Measurements from ENCODE around the gene SHROOM4.

The SHROOM4 gene

DNA sequence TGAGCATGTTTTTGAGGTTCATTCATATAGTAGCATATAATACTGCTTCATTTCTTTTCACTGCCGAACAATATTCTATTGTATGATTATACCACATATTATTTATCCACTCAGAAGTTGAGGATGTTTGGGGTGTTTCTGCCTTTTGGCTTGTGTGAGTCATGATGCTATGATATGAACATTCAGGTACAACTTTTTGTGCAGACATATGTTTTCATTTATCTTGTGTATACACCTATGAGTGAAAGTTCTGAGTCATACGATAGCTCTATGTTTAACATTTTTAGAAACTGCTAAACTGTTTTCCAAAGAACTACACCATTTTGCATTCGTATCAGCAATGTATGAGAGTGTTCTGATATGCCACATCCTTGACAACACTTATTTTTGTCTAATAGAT, 57.7 kb downstream of the SHROOM4 start:
- H3K27me3 ChIP-seq (ENCODE audit: control insufficient read depth, insufficient read depth, low read length, poor library complexity, severe bottlenecking): no peaks in the 10 kb centered on the region
- H3K36me3 ChIP-seq (ENCODE audit: control insufficient read depth, insufficient read depth, low read length): no peaks in the 10 kb centered on the region
- no peak overlapping the region for H3K27ac ChIP-seq (ENCODE audit: insufficient read depth, low read depth, low read length, poor library complexity, severe bottlenecking)
- H3K9me3 ChIP-seq (ENCODE audit: control insufficient read depth, low read length): no peaks in the 10 kb centered on the region
- H3K4me3 ChIP-seq (ENCODE audit: insufficient read depth, low read depth, low read length): no peak overlapping the region
- no peaks in the 10 kb centered on the region for H3K4me1 ChIP-seq (ENCODE audit: control insufficient read depth, insufficient read depth, low read length)
- 100% methylated on average over 2 of the region's 3 CpGs; no CpG with 5 or more reads in 1 of the 2 experiments for WGBS, 2 experiments

DNA sequence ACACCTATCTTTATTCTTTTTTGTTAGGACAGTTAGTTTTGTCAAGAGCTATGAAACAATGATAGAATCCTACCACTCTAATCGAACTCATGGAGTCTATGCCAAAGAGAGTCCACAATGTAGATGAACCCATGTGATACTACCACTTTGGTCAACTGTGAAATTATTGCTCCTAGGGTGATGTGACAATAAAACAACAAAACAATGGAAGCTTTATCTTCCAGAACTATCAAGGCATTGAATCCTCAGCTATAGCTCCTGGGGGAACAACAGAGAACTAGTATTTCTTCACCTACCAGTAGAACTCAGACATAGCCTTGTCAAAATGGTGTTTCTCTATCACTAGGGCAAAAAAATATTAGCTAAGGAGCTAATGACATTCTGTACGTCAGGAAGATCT, 62.9 kb downstream of the SHROOM4 start:
- Histone ChIP-seq H3K4me1 (ENCODE audit: control insufficient read depth, insufficient read depth, low read length) (no peaks in the 10 kb centered on the region), H3K9me3 (ENCODE audit: control insufficient read depth, low read length) (no peaks in the 10 kb centered on the region), H3K27ac (ENCODE audit: insufficient read depth, low read depth, low read length, poor library complexity, severe bottlenecking) (no peak overlapping the region), H3K27me3 (ENCODE audit: control insufficient read depth, insufficient read depth, low read length, poor library complexity, severe bottlenecking) (no peaks in the 10 kb centered on the region), H3K4me3 (ENCODE audit: insufficient read depth, low read depth, low read length) (no peak overlapping the region), H3K36me3 (ENCODE audit: control insufficient read depth, insufficient read depth, low read length) (no peaks in the 10 kb centered on the region)
- WGBS, 2 experiments: 95 to 100% methylated on average over 1 to 2 of the region's 2 CpGs

DNA sequence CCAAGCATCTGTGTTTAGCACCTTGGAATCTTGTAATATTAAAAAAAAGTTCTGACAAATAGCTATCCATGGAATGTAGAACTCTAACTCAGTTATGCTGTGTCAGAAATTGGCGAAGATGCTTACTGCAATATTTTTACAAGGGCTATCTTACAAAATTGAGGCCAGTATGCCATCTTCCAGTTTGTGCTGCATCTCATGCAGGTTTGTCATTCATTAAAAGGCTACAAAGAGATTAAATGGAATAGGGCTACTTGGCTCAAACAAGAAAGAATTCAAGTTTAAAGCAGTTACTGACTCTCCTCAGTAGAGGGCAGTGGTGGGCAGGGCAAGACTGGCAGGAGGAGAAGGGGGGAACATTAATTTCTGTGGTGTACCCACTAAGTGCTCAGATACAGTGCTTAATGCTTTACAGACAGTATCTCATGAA, 66.5 kb downstream of the SHROOM4 start:
- Histone ChIP-seq H3K36me3 (ENCODE audit: control insufficient read depth, insufficient read depth, low read length) (no peaks in the 10 kb centered on the region), H3K4me3 (ENCODE audit: insufficient read depth, low read depth, low read length) (no peak overlapping the region), H3K27me3 (ENCODE audit: control insufficient read depth, insufficient read depth, low read length, poor library complexity, severe bottlenecking) (no peaks in the 10 kb centered on the region), H3K27ac (ENCODE audit: insufficient read depth, low read depth, low read length, poor library complexity, severe bottlenecking) (no peak overlapping the region), H3K9me3 (ENCODE audit: control insufficient read depth, low read length) (no peaks in the 10 kb centered on the region), H3K4me1 (ENCODE audit: control insufficient read depth, insufficient read depth, low read length) (no peaks in the 10 kb centered on the region)
- WGBS, 2 experiments: 88 to 100% methylated on average over 1 of the region's 1 CpG

DNA sequence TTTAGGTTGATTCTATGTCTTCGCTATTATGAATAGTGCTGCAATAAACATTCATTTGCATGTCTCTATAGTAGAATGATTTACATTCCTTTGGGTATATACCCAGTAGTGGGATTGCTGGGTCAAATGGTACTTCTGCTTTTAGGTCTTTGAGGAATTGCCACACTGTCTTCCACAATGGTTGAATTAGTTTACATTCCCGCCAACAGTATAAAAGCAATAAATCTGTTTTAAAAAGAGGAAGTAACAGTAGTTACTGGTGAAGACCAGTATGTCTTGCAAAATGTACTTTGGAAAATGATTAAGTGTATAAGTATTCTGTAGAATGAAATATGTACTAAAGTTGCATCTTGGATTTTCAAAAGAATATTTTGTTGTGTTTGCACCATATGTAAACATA, 77.3 kb downstream of the SHROOM4 start:
- H3K4me1 ChIP-seq (ENCODE audit: control insufficient read depth, insufficient read depth, low read length): no peaks in the 10 kb centered on the region
- WGBS, 2 experiments: 100% methylated on average over 1 of the region's 2 CpGs; no CpG with 5 or more reads in 1 of the 2 experiments
- no peaks in the 10 kb centered on the region for H3K36me3 ChIP-seq (ENCODE audit: control insufficient read depth, insufficient read depth, low read length)
- H3K4me3 ChIP-seq (ENCODE audit: insufficient read depth, low read depth, low read length): no peak overlapping the region
- no peaks in the 10 kb centered on the region for H3K27me3 ChIP-seq (ENCODE audit: control insufficient read depth, insufficient read depth, low read length, poor library complexity, severe bottlenecking)
- H3K9me3 ChIP-seq (ENCODE audit: control insufficient read depth, low read length): no peaks in the 10 kb centered on the region
- no peak overlapping the region for H3K27ac ChIP-seq (ENCODE audit: insufficient read depth, low read depth, low read length, poor library complexity, severe bottlenecking)

DNA sequence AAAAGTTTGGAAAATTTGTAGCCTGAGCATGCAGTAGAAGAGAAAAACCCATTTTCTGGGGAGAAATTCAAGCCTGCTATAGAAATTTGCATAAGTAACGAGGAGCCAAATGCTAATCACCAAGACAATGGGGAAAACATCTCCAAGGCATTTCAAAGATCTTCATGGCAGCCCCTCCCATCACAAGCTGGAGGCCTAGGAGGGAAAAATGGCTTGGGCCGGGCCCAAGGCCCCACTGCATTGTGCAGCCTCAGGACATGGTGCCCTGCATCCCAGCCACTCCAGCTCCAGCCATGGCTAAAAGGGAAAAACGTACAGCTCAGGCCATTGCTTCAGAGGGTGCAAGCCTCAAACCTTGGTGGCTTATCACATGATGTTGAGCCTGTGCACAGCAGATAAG, 87.7 kb downstream of the SHROOM4 start:
- Histone ChIP-seq H3K4me3 (ENCODE audit: insufficient read depth, low read depth, low read length) (no peak overlapping the region), H3K36me3 (ENCODE audit: control insufficient read depth, insufficient read depth, low read length) (no peaks in the 10 kb centered on the region), H3K27ac (ENCODE audit: insufficient read depth, low read depth, low read length, poor library complexity, severe bottlenecking) (no peak overlapping the region), H3K27me3 (ENCODE audit: control insufficient read depth, insufficient read depth, low read length, poor library complexity, severe bottlenecking) (no peaks in the 10 kb centered on the region), H3K4me1 (ENCODE audit: control insufficient read depth, insufficient read depth, low read length) (no peaks in the 10 kb centered on the region), H3K9me3 (ENCODE audit: control insufficient read depth, low read length) (no peaks in the 10 kb centered on the region)
- whole genome bisulfite sequencing, 2 experiments: 51 to 60% methylated on average over 3 of the region's 3 CpGs

DNA sequence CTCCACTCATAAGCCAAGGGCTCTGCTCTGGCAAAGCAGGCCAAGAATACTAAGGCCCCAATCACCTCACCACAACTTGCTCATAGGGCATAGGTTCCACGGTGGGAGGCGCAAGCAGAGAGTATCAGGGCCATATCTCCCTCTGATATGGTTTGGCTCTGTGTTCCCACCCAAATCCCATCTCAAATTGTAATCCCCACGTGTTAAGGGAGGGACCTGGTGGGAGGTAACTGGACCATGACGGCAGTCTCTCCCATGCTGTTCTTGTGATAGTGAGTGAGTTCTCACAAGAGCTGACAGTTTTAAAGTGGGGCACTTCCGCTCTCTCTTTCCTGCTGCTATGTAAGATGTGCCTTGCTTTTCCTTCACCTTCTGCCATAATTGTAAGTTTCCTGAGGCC, 88.7 kb downstream of the SHROOM4 start:
- Histone ChIP-seq H3K36me3 (ENCODE audit: control insufficient read depth, insufficient read depth, low read length) (no peaks in the 10 kb centered on the region), H3K9me3 (ENCODE audit: control insufficient read depth, low read length) (no peaks in the 10 kb centered on the region), H3K4me1 (ENCODE audit: control insufficient read depth, insufficient read depth, low read length) (no peaks in the 10 kb centered on the region), H3K4me3 (ENCODE audit: insufficient read depth, low read depth, low read length) (no peak overlapping the region), H3K27ac (ENCODE audit: insufficient read depth, low read depth, low read length, poor library complexity, severe bottlenecking) (no peak overlapping the region), H3K27me3 (ENCODE audit: control insufficient read depth, insufficient read depth, low read length, poor library complexity, severe bottlenecking) (no peaks in the 10 kb centered on the region)
- WGBS, 2 experiments: 51 to 59% methylated on average over 2 to 5 of the region's 5 CpGs

DNA sequence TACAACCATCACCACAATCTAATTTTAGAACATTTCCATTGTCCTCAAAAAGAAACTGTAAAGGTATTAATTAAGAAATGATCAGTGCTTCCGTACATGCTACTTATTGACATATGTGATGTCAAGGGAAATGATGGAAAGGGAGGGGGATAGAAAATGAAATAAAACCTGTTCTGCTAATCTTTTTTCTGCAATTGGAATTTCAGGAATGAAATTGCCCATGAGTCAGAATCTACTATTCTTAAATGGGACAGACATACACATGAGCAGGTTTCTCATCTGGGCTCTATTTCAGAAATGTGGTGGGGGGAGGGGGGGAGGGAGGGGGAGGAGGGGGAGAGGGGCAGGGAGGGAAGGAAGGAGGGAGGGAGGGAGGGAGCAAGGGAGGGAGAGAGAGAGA, 91.0 kb downstream of the SHROOM4 start:
- 88 to 100% methylated on average over 1 of the region's 1 CpG for WGBS, 2 experiments
- Histone ChIP-seq H3K36me3 (ENCODE audit: control insufficient read depth, insufficient read depth, low read length) (no peaks in the 10 kb centered on the region), H3K27me3 (ENCODE audit: control insufficient read depth, insufficient read depth, low read length, poor library complexity, severe bottlenecking) (no peaks in the 10 kb centered on the region), H3K9me3 (ENCODE audit: control insufficient read depth, low read length) (no peaks in the 10 kb centered on the region), H3K4me3 (ENCODE audit: insufficient read depth, low read depth, low read length) (no peak overlapping the region), H3K27ac (ENCODE audit: insufficient read depth, low read depth, low read length, poor library complexity, severe bottlenecking) (no peak overlapping the region), H3K4me1 (ENCODE audit: control insufficient read depth, insufficient read depth, low read length) (no peaks in the 10 kb centered on the region)

DNA sequence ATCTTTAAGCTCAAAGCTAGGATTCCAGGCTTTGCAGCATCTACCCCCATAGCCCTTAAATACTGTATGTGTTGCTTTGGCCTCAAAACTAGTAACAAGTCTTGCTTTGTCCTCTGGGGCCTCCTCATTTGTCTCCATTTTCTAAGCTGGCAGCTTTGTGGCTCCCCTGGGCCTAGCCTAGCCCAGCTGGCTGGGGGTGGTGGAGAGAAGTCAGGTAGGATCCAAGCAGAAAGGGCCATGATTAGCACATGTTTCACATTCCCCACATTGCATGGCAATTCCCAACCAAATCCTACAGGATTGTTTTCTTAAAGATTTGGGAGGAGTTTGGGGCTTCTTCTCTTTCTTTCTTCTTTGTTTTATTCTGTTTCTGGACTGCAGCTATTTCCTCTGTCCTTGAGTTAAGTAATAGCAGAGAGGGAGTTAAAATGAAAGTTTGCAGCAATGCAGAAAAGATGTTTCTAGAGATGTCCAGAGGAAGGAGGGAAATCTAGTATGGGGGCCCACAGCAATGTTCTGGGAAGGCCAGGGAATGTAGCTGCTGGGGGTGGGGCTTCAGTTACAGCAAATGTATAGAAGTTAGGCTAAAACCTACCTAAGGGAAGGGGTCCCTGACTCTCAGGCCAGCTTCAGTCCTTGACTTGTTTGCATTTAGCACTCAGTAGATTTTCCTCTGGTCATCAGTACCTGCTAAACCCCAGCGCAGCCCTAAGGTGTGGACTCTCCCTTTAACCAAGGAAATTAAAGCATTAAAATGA, 92.1 kb downstream of the SHROOM4 start:
- no peaks in the 10 kb centered on the region for H3K4me1 ChIP-seq (ENCODE audit: control insufficient read depth, insufficient read depth, low read length)
- peak overlapping the region; percentile 2 for H3K27ac ChIP-seq (ENCODE audit: insufficient read depth, low read depth, low read length, poor library complexity, severe bottlenecking)
- H3K4me3 ChIP-seq (ENCODE audit: insufficient read depth, low read depth, low read length): no peak overlapping the region
- 88 to 94% methylated on average over 1 of the region's 1 CpG for WGBS, 2 experiments
- H3K36me3 ChIP-seq (ENCODE audit: control insufficient read depth, insufficient read depth, low read length): no peaks in the 10 kb centered on the region
- H3K27me3 ChIP-seq (ENCODE audit: control insufficient read depth, insufficient read depth, low read length, poor library complexity, severe bottlenecking): no peaks in the 10 kb centered on the region
- H3K9me3 ChIP-seq (ENCODE audit: control insufficient read depth, low read length): no peaks in the 10 kb centered on the region

DNA sequence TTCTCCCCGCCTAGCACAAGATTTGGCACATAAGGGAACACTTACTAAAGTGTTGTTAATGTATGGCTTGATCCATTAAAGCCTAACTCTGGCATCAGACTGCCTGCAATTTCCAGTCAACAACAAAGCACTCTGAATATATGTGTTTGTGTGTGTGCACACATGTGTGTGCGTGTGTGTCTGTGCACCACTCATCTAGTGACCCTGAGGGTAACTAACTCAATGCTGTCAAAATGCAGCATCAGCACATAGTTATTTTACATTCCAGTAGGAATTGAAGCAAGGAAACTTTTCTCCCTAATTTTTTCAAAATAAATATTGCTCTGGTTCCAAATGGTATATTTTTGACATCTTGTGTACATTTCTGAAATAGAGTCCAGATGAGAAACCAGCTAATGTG, 94.4 kb downstream of the SHROOM4 start:
- 92% methylated on average over 2 of the region's 2 CpGs; no CpG with 5 or more reads in 1 of the 2 experiments for WGBS, 2 experiments
- H3K27me3 ChIP-seq (ENCODE audit: control insufficient read depth, insufficient read depth, low read length, poor library complexity, severe bottlenecking): no peaks in the 10 kb centered on the region
- H3K9me3 ChIP-seq (ENCODE audit: control insufficient read depth, low read length): no peaks in the 10 kb centered on the region
- no peak overlapping the region for H3K4me3 ChIP-seq (ENCODE audit: insufficient read depth, low read depth, low read length)
- H3K4me1 ChIP-seq (ENCODE audit: control insufficient read depth, insufficient read depth, low read length): no peaks in the 10 kb centered on the region
- H3K27ac ChIP-seq (ENCODE audit: insufficient read depth, low read depth, low read length, poor library complexity, severe bottlenecking): no peak overlapping the region
- H3K36me3 ChIP-seq (ENCODE audit: control insufficient read depth, insufficient read depth, low read length): no peaks in the 10 kb centered on the region

DNA sequence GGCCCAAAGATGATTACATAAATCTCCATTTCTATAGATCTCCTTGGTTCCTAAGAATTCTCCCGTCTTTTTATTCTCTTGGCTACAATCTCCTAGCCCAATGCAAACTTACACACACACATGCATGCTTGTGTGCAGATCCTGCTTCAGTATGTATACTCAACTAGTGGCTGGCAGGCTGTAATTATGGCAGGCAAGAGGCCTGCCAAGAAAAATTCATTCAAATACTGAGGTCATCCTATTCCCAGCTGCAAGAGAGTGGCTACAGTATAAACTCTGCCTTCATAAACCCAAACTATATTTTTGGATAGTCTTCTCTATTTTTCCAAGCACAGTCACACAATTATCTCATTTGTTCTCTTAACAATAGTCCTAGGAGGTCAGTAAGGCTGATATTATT, 95.2 kb downstream of the SHROOM4 start:
- 75 to 77% methylated on average over 1 of the region's 1 CpG for WGBS, 2 experiments
- Histone ChIP-seq H3K4me3 (ENCODE audit: insufficient read depth, low read depth, low read length) (no peak overlapping the region), H3K27ac (ENCODE audit: insufficient read depth, low read depth, low read length, poor library complexity, severe bottlenecking) (no peak overlapping the region), H3K36me3 (ENCODE audit: control insufficient read depth, insufficient read depth, low read length) (no peaks in the 10 kb centered on the region), H3K9me3 (ENCODE audit: control insufficient read depth, low read length) (no peaks in the 10 kb centered on the region), H3K4me1 (ENCODE audit: control insufficient read depth, insufficient read depth, low read length) (no peaks in the 10 kb centered on the region), H3K27me3 (ENCODE audit: control insufficient read depth, insufficient read depth, low read length, poor library complexity, severe bottlenecking) (no peaks in the 10 kb centered on the region)

Data from ectodermal cell (in vitro differentiated cells).